Prostate gland (tissue), 2 donors: ENCODE data around the gene CT47C1. TPM values are rescaled to one million over a fixed set of nuclear protein-coding genes. Genes with fewer than 3 reads are reported as not detected.

Source experiments
- DNase-seq: peaks from one replicate; pipeline ENCODE4 v3.0.0-alpha.2; 2019; ENCODE audit warnings: low spot score
- H3K27ac ChIP-seq, 2 donors: fragments of 200-600 bp; sonication (generic); 2 replicates each; pipeline ENCODE4 v1.5.1; 2017 to 2019
- H3K27me3 ChIP-seq: fragments of 200-600 bp; sonication (generic); replicated peaks from 2 replicates; pipeline ENCODE4 v1.5.1; 2019; ENCODE audit not compliant: insufficient read depth
- H3K36me3 ChIP-seq, 2 donors: fragments of 200-600 bp; sonication (generic); 1 replicate in 1 of 2; 2 replicates in 1 of 2; pipeline versions ENCODE4 v1.5.1 to v1.8.1; 2017 to 2019
- H3K4me1 ChIP-seq: fragments of 200-600 bp; sonication (generic); replicated peaks from 2 replicates; pipeline ENCODE4 v1.5.1; 2019
- H3K4me3 ChIP-seq, 2 donors: fragments of 200-600 bp; sonication (generic); 2 replicates each; pipeline ENCODE4 v1.5.1; 2017 to 2019
- H3K9me3 ChIP-seq: fragments of 200-600 bp; sonication (generic); 2 replicates; pipeline ENCODE4 v1.5.1; 2017
- POLR2A ChIP-seq: fragments of 450-650 bp; IDR thresholded peaks from one replicate; pipeline ENCODE4 v1.6.1; 2016; ENCODE audit warnings: antibody characterized with exemption, mild to moderate bottlenecking
- POLR2AphosphoS5 ChIP-seq: sonication (generic); formaldehyde crosslinking; IDR thresholded peaks from one replicate; pipeline ENCODE4 v1.6.1; 2017; ENCODE audit warnings: antibody characterized with exemption
- WGBS: methylation state at CpG from one replicate; pipeline ENCODE4 v1.1.5; 2018; 5-methylcytosine and 5-hydroxymethylcytosine counted together
- intact Hi-C: fragments of 100-400 bp; cut with DNase I; formaldehyde crosslinking; loops from one replicate; pipeline ENCODE4 v1.14.2; 2022
- total RNA-seq, 2 donors: library from RNA; depleted of rRNA; stranded (reverse); fragments of >200 nt; gene quantifications; one replicate each; pipeline ENCODE4 v1.1.0, GENCODE V29; 2016
- TF ChIP-seq, protein P1 (sequence below), 4 experiments: fragments of 200-600 bp in 2 of 4; fragments of 450-650 bp in 2 of 4; sonication (generic) in 2 of 4; IDR thresholded peaks; 1 replicate in 3 of 4; 2 replicates in 1 of 4; pipeline ENCODE4 v1.5.1; 2016 to 2019; ENCODE audit warnings: antibody characterized with exemption in 4 of 4, mild to moderate bottlenecking in 2 of 4, moderate library complexity in 2 of 4

The CT47C1 gene
- total RNA-seq, 2 donors from 2014 or later: 2.9 TPM; not detected in 1

DNA sequence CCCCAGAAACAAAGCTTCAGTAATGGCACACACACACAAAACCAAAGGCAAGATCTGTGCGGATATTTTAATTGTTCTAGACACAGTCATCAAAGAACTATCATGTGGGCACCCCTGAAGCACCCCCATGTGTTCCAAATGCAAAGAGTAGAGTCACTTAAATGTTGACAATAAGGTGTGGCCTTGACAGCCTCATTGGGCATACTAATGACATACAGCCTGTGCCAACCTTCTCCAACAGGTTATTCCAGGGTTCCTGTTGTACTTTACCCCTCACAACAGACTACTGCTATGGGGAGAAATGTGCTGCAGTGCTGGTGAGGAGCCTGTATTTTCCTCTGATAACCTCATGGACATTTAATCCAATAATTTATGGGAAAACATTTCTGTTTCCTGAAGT lies 29.8 kb upstream of the CT47C1 start:
- H3K9me3 ChIP-seq: no peaks in the 10 kb centered on the region
- H3K27me3 ChIP-seq: no peaks in the 10 kb centered on the region
- no peaks in the 10 kb centered on the region for H3K4me1 ChIP-seq
- intact Hi-C loops: no loop called here
- TF ChIP-seq POLR2AphosphoS5: no peak
- TF ChIP-seq POLR2A: no peak
- TF ChIP-seq, protein P1, sequence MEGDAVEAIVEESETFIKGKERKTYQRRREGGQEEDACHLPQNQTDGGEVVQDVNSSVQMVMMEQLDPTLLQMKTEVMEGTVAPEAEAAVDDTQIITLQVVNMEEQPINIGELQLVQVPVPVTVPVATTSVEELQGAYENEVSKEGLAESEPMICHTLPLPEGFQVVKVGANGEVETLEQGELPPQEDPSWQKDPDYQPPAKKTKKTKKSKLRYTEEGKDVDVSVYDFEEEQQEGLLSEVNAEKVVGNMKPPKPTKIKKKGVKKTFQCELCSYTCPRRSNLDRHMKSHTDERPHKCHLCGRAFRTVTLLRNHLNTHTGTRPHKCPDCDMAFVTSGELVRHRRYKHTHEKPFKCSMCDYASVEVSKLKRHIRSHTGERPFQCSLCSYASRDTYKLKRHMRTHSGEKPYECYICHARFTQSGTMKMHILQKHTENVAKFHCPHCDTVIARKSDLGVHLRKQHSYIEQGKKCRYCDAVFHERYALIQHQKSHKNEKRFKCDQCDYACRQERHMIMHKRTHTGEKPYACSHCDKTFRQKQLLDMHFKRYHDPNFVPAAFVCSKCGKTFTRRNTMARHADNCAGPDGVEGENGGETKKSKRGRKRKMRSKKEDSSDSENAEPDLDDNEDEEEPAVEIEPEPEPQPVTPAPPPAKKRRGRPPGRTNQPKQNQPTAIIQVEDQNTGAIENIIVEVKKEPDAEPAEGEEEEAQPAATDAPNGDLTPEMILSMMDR (IDR thresholded peaks at IDR 0.05): no peak
- no peak overlapping the region for H3K27ac ChIP-seq
- WGBS: 90% methylated on average over 1 of the region's 1 CpG
- no peak for DNase-seq
- H3K4me3 ChIP-seq: no peak overlapping the region
- H3K36me3 ChIP-seq: no peaks in the 10 kb centered on the region

- no peak for TF ChIP-seq POLR2AphosphoS5
- TF ChIP-seq, protein P1 (IDR thresholded peaks at IDR 0.05): no peak
- TF ChIP-seq POLR2A: no peak
- WGBS: 91% methylated on average over 2 of the region's 2 CpGs
- Histone ChIP-seq H3K27me3 (no peaks in the 10 kb centered on the region), H3K4me3 (no peak overlapping the region), H3K36me3 (no peaks in the 10 kb centered on the region), H3K27ac (no peak overlapping the region), H3K9me3 (no peaks in the 10 kb centered on the region), H3K4me1 (no peaks in the 10 kb centered on the region)
- no peak for DNase-seq
- intact Hi-C loops: no loop called here
Observed at GRCh38 chrX:119045884-119046283, 26.9 kb upstream of the CT47C1 start.

- no peaks in the 10 kb centered on the region for H3K4me1 ChIP-seq
- no peak overlapping the region for H3K27ac ChIP-seq
- peak; percentile 4 for DNase-seq
- intact Hi-C loops: no loop called here
- H3K9me3 ChIP-seq: no peaks in the 10 kb centered on the region
- TF ChIP-seq, protein P1 (IDR thresholded peaks at IDR 0.05): no peak
- TF ChIP-seq POLR2A: no peak
- no peak for TF ChIP-seq POLR2AphosphoS5
- H3K27me3 ChIP-seq: no peaks in the 10 kb centered on the region
- WGBS: 40% methylated on average over 2 of the region's 2 CpGs
- H3K4me3 ChIP-seq: no peak overlapping the region
- no peaks in the 10 kb centered on the region for H3K36me3 ChIP-seq
Observed at GRCh38 chrX:119055687-119056086, 17.1 kb upstream of the CT47C1 start.

DNA sequence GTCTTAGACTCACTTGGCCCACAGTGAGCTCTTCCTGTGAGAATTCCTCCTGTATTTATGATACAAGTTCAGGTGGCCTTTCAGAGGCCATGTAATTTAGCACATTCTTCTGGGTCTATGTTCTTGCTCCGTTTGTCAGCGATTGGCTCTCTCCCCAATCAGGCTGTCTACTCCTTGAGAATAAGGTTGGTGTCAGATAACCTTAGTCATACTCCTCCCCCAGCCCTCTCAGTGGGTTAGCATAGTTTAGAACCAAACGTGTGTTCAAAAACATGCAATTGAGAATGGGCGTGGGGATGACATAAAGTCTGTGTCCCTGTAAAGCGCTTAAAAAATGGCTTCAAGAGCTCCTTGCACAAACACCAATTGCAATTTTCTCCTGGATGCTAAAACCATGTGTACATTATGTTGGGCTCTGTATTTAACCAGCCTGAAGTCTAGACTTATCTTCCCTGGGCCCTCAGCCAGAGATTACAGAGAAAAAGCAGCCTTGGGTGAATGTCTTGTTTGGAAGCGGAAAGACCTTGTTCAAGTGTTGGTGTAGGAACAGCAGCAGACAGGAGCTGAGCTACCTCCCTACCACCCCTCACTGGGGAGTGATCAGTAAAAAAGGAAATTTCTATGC lies 9.9 kb upstream of the CT47C1 start:
- Histone ChIP-seq H3K27ac (no peak overlapping the region), H3K9me3 (no peaks in the 10 kb centered on the region), H3K4me3 (no peak overlapping the region), H3K27me3 (no peaks in the 10 kb centered on the region), H3K36me3 (no peaks in the 10 kb centered on the region), H3K4me1 (no peaks in the 10 kb centered on the region)
- DNase-seq: no peak
- intact Hi-C loops: no loop called here
- TF ChIP-seq, protein P1 (IDR thresholded peaks at IDR 0.05): no peak
- TF ChIP-seq POLR2A: no peak
- TF ChIP-seq POLR2AphosphoS5: no peak
- 67% methylated on average over 6 of the region's 6 CpGs for WGBS

GRCh38 chrX:119063428-119063827 lies 9.4 kb upstream of the CT47C1 start:
- Histone ChIP-seq H3K4me3 (no peak overlapping the region), H3K27me3 (no peaks in the 10 kb centered on the region), H3K36me3 (no peaks in the 10 kb centered on the region), H3K27ac (no peak overlapping the region), H3K9me3 (no peaks in the 10 kb centered on the region), H3K4me1 (no peaks in the 10 kb centered on the region)
- intact Hi-C loops: no loop called here
- DNase-seq: no peak
- TF ChIP-seq, protein P1 (IDR thresholded peaks at IDR 0.05): no peak
- TF ChIP-seq POLR2A (no peak), POLR2AphosphoS5 (no peak)
- WGBS: 95% methylated on average over 7 of the region's 7 CpGs
